GM12878 (cell line): Measurements from ENCODE around the gene VPS13C. TPM values are rescaled to one million over a fixed set of nuclear protein-coding genes. Genes with fewer than 3 reads are reported as not detected.

Source experiments
- ATAC-seq: fragments of 200-7000 bp; cut with Tn5 transposase; 3 replicates; pipeline ENCODE4 v1.9.1; 2020; ENCODE audit warnings: mild to moderate bottlenecking, moderate library complexity
- BruUV-seq: library from RNA; stranded (reverse); fragments of 400-500 nt; replicated peaks from 2 replicates; lab custom pipeline; 2021; lab: Mats Ljungman, UMichigan
- CTCF ChIA-PET: fragments of 300-600 bp; sonication (Branson Sonifier 250); formaldehyde crosslinking; extraction: SDS; loops from one replicate; lab custom pipeline; 2021; ENCODE audit warnings: inconsistent platforms; lab: Yijun Ruan, JAX
- POLR2A ChIA-PET: fragments of 350-600 bp; formaldehyde crosslinking; extraction: SDS; loops from one replicate; lab custom pipeline; 2021; ENCODE audit warnings: inconsistent platforms; lab: Charles Lee
- RAD21 ChIA-PET: fragments of 300-600 bp; sonication (Branson Sonifier 250); formaldehyde crosslinking; loops from one replicate; lab custom pipeline; 2023; ENCODE audit warnings: antibody characterized with exemption; ENCODE audit not compliant: unreplicated experiment; lab: Charles Lee
- SMC1A ChIA-PET: fragments of 300-600 bp; sonication (Branson Sonifier 250); formaldehyde crosslinking; loops from one replicate; lab custom pipeline; 2023; ENCODE audit not compliant: unreplicated experiment, uncharacterized antibody; lab: Charles Lee
- DNase-seq: peaks from one replicate; pipeline ENCODE4 v3.0.0-alpha.2; 2011; ENCODE audit warnings: low read depth, low spot score
- FAIRE-seq: peaks from 3 replicates; lab custom pipeline; 2011; peaks lifted over from hg19 to GRCh38; lab: Jason Lieb, UNC
- H2AFZ ChIP-seq: 2 replicates; pipeline ENCODE4 v1.6.0; 2011; ENCODE audit warnings: low read depth, low read length, control low read depth; ENCODE audit not compliant: control insufficient read depth
- H3K27ac ChIP-seq: 2 replicates; pipeline ENCODE4 v1.5.1; 2011; ENCODE audit warnings: control low read depth; ENCODE audit not compliant: control insufficient read depth, insufficient read depth
- H3K27me3 ChIP-seq, 2 experiments: replicated peaks in 1 of 2; 2 replicates each; pipeline versions ENCODE4 v1.6.0 to v1.6.1; 2011; ENCODE audit warnings: low read length in 1 of 2; ENCODE audit not compliant: control insufficient read depth in 2 of 2, insufficient read depth in 2 of 2
- H3K36me3 ChIP-seq, 2 experiments: 2 replicates each; pipeline ENCODE4 v1.5.1; 2011; ENCODE audit warnings: low read length in 1 of 2; ENCODE audit not compliant: control insufficient read depth in 2 of 2, insufficient read depth in 2 of 2
- H3K4me1 ChIP-seq: 2 replicates; pipeline ENCODE4 v1.6.1; 2011; ENCODE audit warnings: mild to moderate bottlenecking, low read length, moderate library complexity, mixed read lengths; ENCODE audit not compliant: control insufficient read depth, insufficient read depth
- H3K4me2 ChIP-seq: 2 replicates; pipeline ENCODE4 v1.6.0; 2011; ENCODE audit warnings: control low read depth; ENCODE audit not compliant: control insufficient read depth, insufficient read depth
- H3K4me3 ChIP-seq: fragments of 200-600 bp; sonication (generic); 2 replicates; pipeline ENCODE4 v1.5.1; 2016
- H3K79me2 ChIP-seq: 2 replicates; pipeline ENCODE4 v1.6.0; 2011; ENCODE audit warnings: low read length; ENCODE audit not compliant: control insufficient read depth, insufficient read depth
- H3K9ac ChIP-seq: 2 replicates; pipeline ENCODE4 v1.8.0; 2011; ENCODE audit warnings: low read length, control low read depth, mixed read lengths; ENCODE audit not compliant: control insufficient read depth, insufficient read depth
- H3K9me3 ChIP-seq: replicated peaks from 3 replicates; pipeline ENCODE4 v1.5.1; 2011; ENCODE audit warnings: mild to moderate bottlenecking, low read length; ENCODE audit not compliant: control insufficient read depth, insufficient read depth
- H4K20me1 ChIP-seq: 2 replicates; pipeline ENCODE4 v1.6.0; 2011; ENCODE audit not compliant: control insufficient read depth, insufficient read depth
- CHD4 ChIP-seq: fragments of 200-600 bp; sonication (generic); IDR thresholded peaks from 2 replicates; pipeline ENCODE4 v1.6.1; 2016; ENCODE audit warnings: mild to moderate bottlenecking
- FOS ChIP-seq: IDR thresholded peaks from 3 replicates; pipeline ENCODE4 v1.6.1; 2011; ENCODE audit warnings: borderline replicate concordance; ENCODE audit not compliant: insufficient read length; ENCODE audit errors: extremely low read depth
- HDAC6 ChIP-seq: fragments of 200-600 bp; sonication (generic); IDR thresholded peaks from one replicate; pipeline ENCODE4 v1.8.0; 2017; ENCODE audit warnings: antibody characterized with exemption; ENCODE audit not compliant: unreplicated experiment
- SIX5 ChIP-seq: IDR thresholded peaks from 2 replicates; pipeline ENCODE4 v1.6.1; 2011; ENCODE audit warnings: mild to moderate bottlenecking, low read depth, low read length, moderate library complexity; ENCODE audit not compliant: severe bottlenecking
- WGBS: methylation state at CpG from one replicate; pipeline ENCODE4 v1.1.6; 2016; ENCODE audit warnings: low lambda C conversion rate; ENCODE audit not compliant: insufficient replicate concordance, insufficient coverage; ENCODE audit errors: missing lambda C conversion rate; 5-methylcytosine and 5-hydroxymethylcytosine counted together
- in situ Hi-C: fragments of 300-500 bp; cut with MboI; formaldehyde crosslinking; loops from 9 replicates; pipeline ENCODE4 v1.14.3; 2018; ENCODE audit warnings: mixed read lengths
- intact Hi-C: fragments of 100-400 bp; cut with micrococcal nuclease; formaldehyde crosslinking; loops from one replicate; pipeline ENCODE4 v1.14.2; 2022; ENCODE audit not compliant: unreplicated experiment
- polyA plus RNA-seq, 11 experiments: library from polyadenylated mRNA; depleted of rRNA in 4 of 11; unstranded in 6 of 11; stranded (reverse) in 5 of 11; fragments of >200 nt; fragmentation: Nextera tagmentation in 4 of 11; fragmentation: Illumina TruSeq in 1 of 11; extraction: Ambion mirVana in 4 of 11; extraction: Trizol in 1 of 11; gene quantifications; 1 replicate in 1 of 11; 2 replicates in 10 of 11; pipeline versions ENCODE4 v1.2.1 to v1.2.3, GENCODE V29; 2011 to 2016; ENCODE audit warnings: inconsistent platforms in 2 of 11, missing spikeins in 2 of 11, low read depth in 1 of 11
- total RNA-seq, 4 experiments: library from RNA; depleted of rRNA in 3 of 4; stranded (reverse); fragments of >200 nt in 3 of 4; fragmentation: Illumina TruSeq in 1 of 4; extraction: Trizol in 1 of 4; gene quantifications; 2 replicates each; pipeline versions ENCODE4 v1.2.1 to v1.2.3, GENCODE V29; 2013 to 2021
- TF ChIP-seq, protein P1 (sequence below): IDR thresholded peaks from 2 replicates; pipeline ENCODE4 v1.6.1; 2011; ENCODE audit warnings: low read depth, low read length, improper control_type of control experiment, borderline replicate concordance
- TF ChIP-seq, protein P2 (sequence below): IDR thresholded peaks from 2 replicates; pipeline ENCODE4 v1.6.1; 2012; ENCODE audit warnings: low read depth, low read length, improper control_type of control experiment
- TF ChIP-seq, protein P3 (sequence below): fragments of 450-650 bp; IDR thresholded peaks from 2 replicates; pipeline ENCODE4 v1.6.1; 2016; ENCODE audit warnings: mild to moderate bottlenecking

VPS13C gene
- total and polyA plus RNA-seq, 10 of the 15 experiments (the other 5 are each of a cell fraction or from before 2014, with no cell fraction given), result 9.3 to 53.1 (median 31.8) TPM

DNA sequence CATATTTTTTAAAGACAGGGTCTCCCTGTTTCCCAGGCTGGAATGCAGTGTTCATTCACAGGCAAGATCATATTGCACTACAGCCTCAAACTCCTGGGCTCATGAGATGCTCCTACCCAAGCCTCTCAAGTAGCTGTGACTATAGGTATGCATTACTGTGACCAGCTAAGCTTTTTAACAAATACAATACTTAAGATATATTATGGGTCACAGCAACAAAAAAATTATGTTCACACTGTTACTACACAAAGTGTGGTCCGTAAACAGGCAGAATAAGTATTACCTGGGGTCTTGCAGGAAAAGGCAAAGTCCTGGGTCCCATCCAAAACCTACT, 152.5 kb downstream of the VPS13C start:
- Histone ChIP-seq H3K79me2 (no peaks in the 10 kb centered on the region), H3K9ac (no peak overlapping the region), H3K27ac (no peak overlapping the region), H3K4me2 (no peak overlapping the region), H3K36me3 (peaks cover 0 to 6% of the 10 kb centered on the region in 2 experiments; a peak in 2 of 4 replicates), H3K9me3 (no peaks in the 10 kb centered on the region), H2AFZ (no peak overlapping the region), H3K4me1 (no peaks in the 10 kb centered on the region), H4K20me1 (no peaks in the 10 kb centered on the region), H3K4me3 (no peak overlapping the region), H3K27me3 (no peaks in the 10 kb centered on the region)
- SMC1A ChIA-PET, result no interaction called here
- BruUV-seq, result no TSS peak
- CTCF ChIA-PET, result no interaction called here
- in situ Hi-C loops, result no loop called here
- RAD21 ChIA-PET, result no interaction called here
- 100% methylated on average over 1 of the region's 1 CpG for WGBS
- POLR2A ChIA-PET, result no interaction called here
- DNase-seq (no peak), FAIRE-seq (no peak), ATAC-seq (no peak)
- intact Hi-C loops, result no loop called here
- no peak for TF ChIP-seq HDAC6

DNA sequence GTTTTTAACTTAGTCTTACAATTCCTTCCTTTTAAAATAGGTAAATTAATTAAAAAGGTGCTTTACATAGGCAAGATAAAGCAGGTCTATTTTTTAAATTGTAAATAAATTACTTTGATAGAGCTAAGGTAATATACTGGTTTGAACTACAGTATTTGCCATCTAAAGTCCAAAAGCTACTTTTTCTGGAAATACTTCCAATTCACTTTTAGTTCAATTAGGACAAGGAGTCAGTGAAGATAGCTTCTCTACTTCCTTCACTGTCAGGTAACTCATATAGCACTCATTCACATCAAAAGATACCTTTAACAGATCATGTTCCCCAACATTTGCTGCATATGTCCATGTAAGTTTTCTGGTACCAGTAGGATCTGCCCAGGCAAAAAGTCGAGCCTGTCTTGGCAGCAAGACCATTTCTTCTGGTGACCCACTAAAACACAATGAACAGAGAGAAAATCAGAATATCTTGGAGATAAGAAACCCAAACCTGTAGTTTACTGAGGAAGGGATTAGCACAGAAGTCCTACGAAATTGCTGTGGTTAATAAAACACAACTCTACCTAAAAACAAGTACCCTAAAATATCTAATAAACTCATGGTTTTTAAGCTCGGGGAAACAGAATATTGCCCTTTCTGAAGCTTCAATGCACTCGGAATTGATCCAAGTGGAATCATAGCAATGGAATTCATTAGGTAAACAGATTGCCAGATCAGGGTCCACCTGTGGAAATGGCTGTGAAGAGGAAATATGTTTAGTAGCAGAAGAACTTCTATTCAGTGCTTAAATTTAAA, 153.1 kb downstream of the VPS13C start:
- no peak for FAIRE-seq
- H3K4me1 ChIP-seq, result no peaks in the 10 kb centered on the region
- POLR2A ChIA-PET, result no interaction called here
- no peak for ATAC-seq
- DNase-seq, result no peak
- no peak overlapping the region for H2AFZ ChIP-seq
- no peaks in the 10 kb centered on the region for H3K9me3 ChIP-seq
- no peaks in the 10 kb centered on the region for H3K27me3 ChIP-seq
- no peak overlapping the region for H3K4me3 ChIP-seq
- TF ChIP-seq, protein P1, sequence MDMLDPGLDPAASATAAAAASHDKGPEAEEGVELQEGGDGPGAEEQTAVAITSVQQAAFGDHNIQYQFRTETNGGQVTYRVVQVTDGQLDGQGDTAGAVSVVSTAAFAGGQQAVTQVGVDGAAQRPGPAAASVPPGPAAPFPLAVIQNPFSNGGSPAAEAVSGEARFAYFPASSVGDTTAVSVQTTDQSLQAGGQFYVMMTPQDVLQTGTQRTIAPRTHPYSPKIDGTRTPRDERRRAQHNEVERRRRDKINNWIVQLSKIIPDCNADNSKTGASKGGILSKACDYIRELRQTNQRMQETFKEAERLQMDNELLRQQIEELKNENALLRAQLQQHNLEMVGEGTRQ, result no peak
- no peak for TF ChIP-seq CHD4
- TF ChIP-seq, protein P2, sequence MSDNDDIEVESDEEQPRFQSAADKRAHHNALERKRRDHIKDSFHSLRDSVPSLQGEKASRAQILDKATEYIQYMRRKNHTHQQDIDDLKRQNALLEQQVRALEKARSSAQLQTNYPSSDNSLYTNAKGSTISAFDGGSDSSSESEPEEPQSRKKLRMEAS, result no peak
- TF ChIP-seq FOS, result no peak
- TF ChIP-seq SIX5, result no peak
- TF ChIP-seq, protein P3, sequence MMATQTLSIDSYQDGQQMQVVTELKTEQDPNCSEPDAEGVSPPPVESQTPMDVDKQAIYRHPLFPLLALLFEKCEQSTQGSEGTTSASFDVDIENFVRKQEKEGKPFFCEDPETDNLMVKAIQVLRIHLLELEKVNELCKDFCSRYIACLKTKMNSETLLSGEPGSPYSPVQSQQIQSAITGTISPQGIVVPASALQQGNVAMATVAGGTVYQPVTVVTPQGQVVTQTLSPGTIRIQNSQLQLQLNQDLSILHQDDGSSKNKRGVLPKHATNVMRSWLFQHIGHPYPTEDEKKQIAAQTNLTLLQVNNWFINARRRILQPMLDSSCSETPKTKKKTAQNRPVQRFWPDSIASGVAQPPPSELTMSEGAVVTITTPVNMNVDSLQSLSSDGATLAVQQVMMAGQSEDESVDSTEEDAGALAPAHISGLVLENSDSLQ, result no peak
- TF ChIP-seq, all 136 proteins: peak for 0
- ChIA-PET CTCF (interaction anchor here (0.9 to 1.5 kb wide), 3 partner anchors 14 to 166 kb away, joined by 3 to 6 read pairs (median 3); no protein-coding TSS in a partner anchor), SMC1A (interaction anchor here (0.6 to 1.4 kb wide), 5 partner anchors 19 to 590 kb away, joined by 3 read pairs; no protein-coding TSS in a partner anchor), RAD21 (no interaction called here)
- in situ Hi-C loops (no loop called here), intact Hi-C loops (no loop called here)
- Histone ChIP-seq H3K79me2 (no peaks in the 10 kb centered on the region), H4K20me1 (no peaks in the 10 kb centered on the region), H3K27ac (no peak overlapping the region), H3K9ac (no peak overlapping the region), H3K36me3 (peaks cover 0 to 6% of the 10 kb centered on the region in 2 experiments; a peak in 2 of 4 replicates), H3K4me2 (no peak overlapping the region)
- BruUV-seq, result no TSS peak
- whole genome bisulfite sequencing, result 86% methylated on average over 4 of the region's 4 CpGs
